Parathyroid adenoma (tissue), 2 donors: ENCODE results near the gene CAST.

Source experiments
- H2AFZ ChIP-seq: fragments of 300-600 bp; sonication (generic); one replicate; pipeline ENCODE4 v1.7.0; 2017; ENCODE audit warnings: antibody characterized with exemption, mild to moderate bottlenecking
- H3K27ac ChIP-seq: fragments of 300-600 bp; sonication (generic); one replicate; pipeline ENCODE4 v1.7.0; 2017
- H3K27me3 ChIP-seq: fragments of 300-600 bp; sonication (generic); one replicate; pipeline ENCODE4 v1.7.0; 2017; ENCODE audit warnings: low read length; ENCODE audit not compliant: control insufficient read depth, insufficient read depth
- H3K36me3 ChIP-seq: fragments of 300-600 bp; sonication (generic); one replicate; pipeline ENCODE4 v1.7.0; 2017; ENCODE audit warnings: low read length; ENCODE audit not compliant: control insufficient read depth, insufficient read depth
- H3K4me1 ChIP-seq: fragments of 300-600 bp; sonication (generic); one replicate; pipeline ENCODE4 v1.7.0; 2017; ENCODE audit warnings: control low read depth
- H3K4me2 ChIP-seq: fragments of 300-600 bp; sonication (generic); one replicate; pipeline ENCODE4 v1.7.0; 2017; ENCODE audit warnings: low read length
- H3K4me3 ChIP-seq: fragments of 300-600 bp; sonication (generic); one replicate; pipeline ENCODE4 v1.7.0; 2017; ENCODE audit warnings: low read depth, low read length
- H3K79me2 ChIP-seq: fragments of 300-600 bp; sonication (generic); one replicate; pipeline ENCODE4 v1.7.0; 2017; ENCODE audit warnings: control low read depth
- H3K9ac ChIP-seq: fragments of 300-600 bp; sonication (generic); one replicate; pipeline ENCODE4 v1.7.0; 2017; ENCODE audit warnings: mild to moderate bottlenecking
- H3K9me3 ChIP-seq: fragments of 300-600 bp; sonication (generic); one replicate; pipeline ENCODE4 v1.7.0; 2017; ENCODE audit warnings: low read length; ENCODE audit not compliant: control insufficient read depth
- CTCF ChIP-seq: fragments of 300-600 bp; sonication (generic); IDR thresholded peaks from one replicate; pipeline ENCODE4 v1.7.0; 2017; ENCODE audit warnings: antibody characterized with exemption, mild to moderate bottlenecking
- donor health status: primary hyperparathyroidism.

CAST gene

DNA sequence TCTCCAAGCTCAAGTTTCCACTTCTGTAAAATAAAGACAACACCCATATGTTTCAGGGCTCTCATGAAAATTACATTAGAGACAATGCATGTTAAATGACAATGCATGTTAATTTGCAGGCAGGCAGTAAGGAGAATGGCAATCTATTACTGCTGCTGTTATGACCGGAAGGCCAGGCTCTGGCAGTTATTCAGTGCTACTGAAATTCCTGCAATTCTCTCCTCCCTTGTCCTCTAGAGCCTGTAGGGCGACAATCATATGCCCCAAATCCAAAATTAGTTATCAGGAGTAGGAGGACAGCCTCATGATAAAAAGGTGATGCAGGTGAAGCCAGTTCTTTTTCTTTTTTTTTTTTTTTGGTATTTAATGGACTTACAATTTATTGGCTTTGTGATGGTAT, 42.2 kb upstream of the CAST start:
- TF ChIP-seq CTCF, result no peak
- H3K27me3 ChIP-seq, result no peaks in the 10 kb centered on the region
- no peak overlapping the region for H2AFZ ChIP-seq
- no peaks in the 10 kb centered on the region for H3K9me3 ChIP-seq
- H3K9ac ChIP-seq, result no peak overlapping the region
- H3K4me2 ChIP-seq, result no peak overlapping the region
- no peak overlapping the region for H3K27ac ChIP-seq
- no peaks in the 10 kb centered on the region for H3K4me1 ChIP-seq
- no peaks in the 10 kb centered on the region for H3K36me3 ChIP-seq
- no peak overlapping the region for H3K4me3 ChIP-seq
- H3K79me2 ChIP-seq, result no peaks in the 10 kb centered on the region

DNA sequence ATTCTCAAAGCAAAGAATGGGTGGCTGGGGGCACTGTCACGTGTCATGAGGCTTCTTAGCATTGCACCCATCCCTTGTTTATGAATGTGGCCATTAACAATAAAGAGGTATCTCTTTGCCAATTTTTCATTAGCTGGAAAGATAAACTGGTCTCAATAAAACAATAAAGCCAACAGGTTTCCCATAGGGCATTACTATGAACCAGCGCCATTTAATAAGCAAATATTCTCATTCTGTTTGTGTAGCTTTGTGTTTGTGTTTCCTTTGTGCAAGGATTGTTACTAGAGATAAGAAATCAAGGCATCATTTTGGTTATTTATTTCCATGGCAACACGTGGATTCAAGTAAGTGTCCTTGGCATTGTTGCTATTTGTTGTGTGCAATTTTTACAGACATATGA, 37.6 kb upstream of the CAST start:
- H3K36me3 ChIP-seq, result no peaks in the 10 kb centered on the region
- H2AFZ ChIP-seq, result no peak overlapping the region
- no peak overlapping the region for H3K27ac ChIP-seq
- no peak for TF ChIP-seq CTCF
- H3K4me2 ChIP-seq, result no peak overlapping the region
- no peak overlapping the region for H3K4me3 ChIP-seq
- H3K27me3 ChIP-seq, result no peaks in the 10 kb centered on the region
- H3K79me2 ChIP-seq, result no peaks in the 10 kb centered on the region
- H3K4me1 ChIP-seq, result no peaks in the 10 kb centered on the region
- H3K9ac ChIP-seq, result no peak overlapping the region
- H3K9me3 ChIP-seq, result no peaks in the 10 kb centered on the region

- Histone ChIP-seq H2AFZ (no peak overlapping the region), H3K27ac (no peak overlapping the region), H3K36me3 (no peaks in the 10 kb centered on the region), H3K9ac (no peak overlapping the region), H3K79me2 (no peaks in the 10 kb centered on the region), H3K4me3 (no peak overlapping the region), H3K9me3 (no peaks in the 10 kb centered on the region), H3K4me1 (no peaks in the 10 kb centered on the region), H3K27me3 (no peaks in the 10 kb centered on the region), H3K4me2 (no peak overlapping the region)
- no peak for TF ChIP-seq CTCF
Measured at GRCh38 chr5:96625365-96625764, 36.8 kb upstream of the CAST start.

DNA sequence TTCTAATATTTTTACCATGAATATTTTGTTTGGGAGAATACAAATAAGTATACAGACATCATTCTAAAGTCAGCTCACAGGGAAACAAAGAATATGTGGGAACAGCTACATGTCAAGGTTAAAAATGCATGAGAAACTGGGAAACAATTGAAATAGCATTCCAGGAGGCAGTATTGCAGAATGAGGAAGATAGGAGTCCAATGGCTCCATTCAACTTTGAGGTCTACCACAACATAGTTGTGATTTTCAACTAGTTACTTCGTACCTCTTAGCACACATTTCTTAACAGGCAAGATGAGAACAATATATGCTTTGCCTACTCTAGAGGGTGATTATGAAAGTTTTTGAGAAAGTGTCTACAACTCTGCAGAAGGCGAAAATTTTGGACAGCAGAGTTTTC, 35.2 kb upstream of the CAST start:
- Histone ChIP-seq H3K4me3 (no peak overlapping the region), H3K4me2 (no peak overlapping the region), H3K79me2 (no peaks in the 10 kb centered on the region), H3K36me3 (no peaks in the 10 kb centered on the region), H3K27me3 (no peaks in the 10 kb centered on the region), H2AFZ (no peak overlapping the region), H3K9me3 (no peaks in the 10 kb centered on the region), H3K9ac (no peak overlapping the region), H3K4me1 (no peaks in the 10 kb centered on the region), H3K27ac (no peak overlapping the region)
- no peak for TF ChIP-seq CTCF

DNA sequence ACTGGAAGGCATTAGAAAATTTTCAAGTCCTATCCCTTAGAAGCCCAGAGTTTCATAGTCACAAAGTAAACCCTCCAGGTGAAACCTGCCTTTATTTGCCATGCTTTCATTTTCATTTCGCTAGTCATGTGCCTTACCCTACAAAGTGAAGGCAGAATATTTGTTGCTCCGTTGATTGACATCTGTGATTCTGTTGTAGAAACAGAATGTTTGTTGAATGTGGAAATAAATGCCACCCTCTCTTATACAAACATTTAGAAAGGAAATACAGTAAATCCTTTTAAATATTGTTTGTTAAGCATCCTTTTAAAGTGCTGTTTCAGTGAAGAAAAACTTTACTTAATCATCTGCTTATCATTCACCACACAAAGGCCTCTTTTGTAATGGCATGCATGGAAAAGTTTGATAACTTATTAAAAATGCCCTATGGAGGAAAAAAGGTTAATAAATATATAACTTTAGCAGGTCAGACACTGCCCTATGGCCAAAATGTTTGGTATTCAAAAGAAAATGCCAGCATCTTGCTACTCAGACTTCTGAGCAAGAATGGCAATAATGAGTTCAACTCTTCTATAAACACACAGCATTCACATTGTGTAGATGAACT, 34.3 kb upstream of the CAST start:
- Histone ChIP-seq H3K27ac (no peak overlapping the region), H3K4me2 (no peak overlapping the region), H3K27me3 (no peaks in the 10 kb centered on the region)

More for the DNA sequence above, 34.3 kb upstream of the CAST start:
- no peaks in the 10 kb centered on the region for H3K36me3 ChIP-seq
- no peak overlapping the region for H3K9ac ChIP-seq
- H3K9me3 ChIP-seq, result no peaks in the 10 kb centered on the region
- no peak overlapping the region for H2AFZ ChIP-seq
- H3K79me2 ChIP-seq, result no peaks in the 10 kb centered on the region
- no peak overlapping the region for H3K4me3 ChIP-seq
- no peak for TF ChIP-seq CTCF
- H3K4me1 ChIP-seq, result no peaks in the 10 kb centered on the region
